LoVo (cell line): ENCODE data around the gene DLG4.
"Not testable (repeated sequence)": the region's sequence is repeated elsewhere in the genome, so short reads cannot be mapped to it uniquely, and the experiment has no call there.

Source experiments
- DNase-seq: peaks from one replicate; pipeline ENCODE4 v3.0.0-alpha.2; 2016; ENCODE audit warnings: low spot score

DLG4 gene

DNA sequence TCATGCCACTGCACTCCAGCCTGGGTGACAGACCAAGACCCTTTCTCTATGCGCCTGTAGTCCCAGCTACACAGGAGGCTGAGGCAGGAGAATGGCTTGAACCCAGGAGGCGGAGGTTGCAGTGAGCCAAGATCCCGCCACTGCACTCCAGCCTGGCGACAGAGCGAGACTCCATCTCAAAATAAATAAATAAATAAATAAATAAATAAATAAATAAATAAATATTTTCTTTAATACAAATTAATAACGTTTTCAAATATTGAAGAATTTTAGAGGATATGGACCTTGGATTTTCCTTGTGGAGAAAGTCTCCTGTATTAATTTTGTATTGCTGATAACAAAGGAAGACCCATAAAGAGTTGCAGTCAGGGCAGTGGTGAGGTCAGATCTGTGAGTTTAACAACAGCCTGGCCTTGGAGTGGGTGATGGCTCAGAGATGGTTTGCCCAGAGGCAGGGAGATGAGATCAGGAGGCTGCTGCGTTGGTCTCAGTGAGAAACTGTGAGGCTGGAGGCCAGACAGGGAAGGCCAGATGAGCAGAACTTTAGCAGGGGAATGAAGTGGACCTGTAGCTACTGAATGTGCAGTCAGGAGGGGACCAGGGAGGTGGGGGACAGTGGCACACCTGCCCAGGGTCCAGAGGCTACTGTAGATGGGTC is 36.1 kb downstream of the DLG4 start:
- DNase-seq: no peak

DNA sequence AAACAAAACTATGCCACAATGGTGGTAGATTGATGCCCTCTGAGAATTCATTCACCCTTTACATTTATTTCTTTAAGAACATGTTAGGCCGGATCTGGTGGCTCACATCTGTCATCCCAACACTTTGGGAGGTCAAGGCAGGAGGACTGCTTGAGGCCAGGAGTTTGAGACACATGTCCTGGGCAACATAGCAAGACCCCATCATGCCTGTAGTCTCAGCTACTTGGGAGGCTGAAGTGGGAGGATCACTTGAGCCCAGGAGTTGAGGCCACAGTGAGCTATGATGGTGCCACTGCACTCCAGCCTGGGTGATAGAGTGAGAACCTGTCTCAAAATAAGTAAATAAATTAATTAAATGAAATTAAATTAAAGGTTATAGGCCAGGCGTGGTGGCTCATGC is 37.5 kb downstream of the DLG4 start:
- not testable (repeated sequence) for DNase-seq

GRCh38 chr17:7179317-7180254 is 40.0 kb downstream of the DLG4 start, which contains the start of gene ASGR1:
ASGR1 (minus strand) TSS chr17:7179370; CDS start chr17:7178563, 807 bp downstream.
- no peak for DNase-seq

DNA sequence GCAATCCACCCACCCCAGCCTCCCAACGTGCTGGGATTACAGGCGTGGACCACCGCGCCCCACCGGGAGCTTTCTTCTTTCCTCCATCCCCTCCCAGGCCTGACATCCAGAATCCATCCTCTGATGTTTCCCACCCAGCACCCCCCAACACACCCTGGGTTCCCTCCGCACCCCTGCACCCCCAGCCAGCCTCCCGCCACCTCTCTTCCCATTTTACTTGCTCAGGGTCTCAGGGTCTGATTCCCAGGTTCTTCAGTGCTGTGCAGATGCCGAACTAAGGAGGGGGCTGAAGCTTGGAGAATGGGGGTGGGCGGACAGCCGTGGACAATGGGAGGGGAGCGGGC is 40.7 kb downstream of the DLG4 start:
- DNase-seq: no peak

- no peak for DNase-seq
Measured at GRCh38 chr17:7177954-7178477, 41.6 kb downstream of the DLG4 start.

- DNase-seq: peak; percentile 61
Measured at GRCh38 chr17:7177191-7177953, 42.3 kb downstream of the DLG4 start.

- DNase-seq: no peak
Measured at GRCh38 chr17:7176841-7177190, 42.8 kb downstream of the DLG4 start.

DNA sequence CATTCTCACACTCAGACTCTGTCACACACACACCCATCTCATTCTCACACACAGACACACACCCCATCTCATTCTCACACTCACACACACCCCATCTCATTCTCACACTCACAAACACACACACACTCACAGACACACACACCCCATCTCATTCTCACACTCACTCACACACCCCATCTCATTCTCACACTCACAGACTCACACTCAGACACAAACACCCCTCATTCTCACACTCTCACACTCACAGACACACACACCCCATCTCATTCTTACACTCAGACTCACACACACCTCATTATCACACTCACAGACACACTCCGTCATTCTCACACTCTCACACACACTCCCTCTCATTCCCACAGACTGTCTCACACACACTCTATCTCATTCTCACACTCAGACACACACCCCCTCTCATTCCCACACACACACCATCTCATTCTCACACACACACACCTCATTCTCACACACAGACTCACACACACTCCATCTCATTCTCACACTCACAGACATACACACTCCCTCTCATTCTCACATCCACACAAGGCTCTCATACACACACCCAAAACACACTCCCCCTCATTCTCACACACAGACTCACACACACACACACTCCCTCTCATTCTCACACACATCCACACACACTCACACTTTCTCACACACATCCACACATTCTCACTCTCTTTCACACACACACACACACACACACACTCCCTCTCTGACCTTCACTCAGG is 43.4 kb downstream of the DLG4 start:
- DNase-seq: no peak

DNA sequence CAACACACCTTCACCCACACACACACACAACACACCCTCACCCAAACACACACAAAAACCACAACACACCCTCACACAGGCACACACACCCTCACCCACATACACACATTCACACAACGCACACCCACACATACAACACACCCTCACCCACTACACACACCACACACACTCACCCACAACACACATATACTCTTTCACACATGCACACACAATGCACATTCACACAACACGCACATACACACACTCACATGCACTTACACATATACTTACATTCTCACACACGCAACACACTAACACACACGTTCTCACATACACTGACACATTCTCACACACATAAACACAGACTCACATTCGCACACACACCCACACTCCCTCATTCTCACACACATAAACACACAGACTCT is 44.3 kb downstream of the DLG4 start:
- no peak for DNase-seq

DNA sequence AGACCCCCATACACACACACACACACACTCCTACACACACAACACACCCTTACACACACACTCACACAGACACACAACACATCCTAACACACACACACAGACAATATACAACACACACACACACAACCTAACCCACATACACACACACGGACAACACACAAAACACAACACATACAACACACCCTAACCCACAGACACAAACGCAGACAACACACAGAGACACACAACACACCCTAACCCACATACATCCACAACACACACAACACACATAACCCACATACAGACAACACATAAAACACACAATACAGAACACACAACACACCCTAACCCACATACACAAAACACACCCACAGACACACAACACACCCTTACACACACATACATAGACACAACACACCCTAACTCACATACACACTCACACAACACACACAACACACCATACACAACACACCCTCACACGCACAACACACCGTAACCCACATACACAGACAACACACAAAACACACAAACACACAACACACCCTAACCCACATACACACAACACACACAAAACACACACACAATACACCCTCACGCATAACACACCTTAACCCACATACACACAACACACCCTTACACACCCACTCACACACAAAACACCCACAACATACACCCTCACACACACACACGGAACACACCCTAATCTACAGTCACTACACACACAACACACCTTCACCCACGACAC is 44.9 kb downstream of the DLG4 start:
- DNase-seq: no peak

- no peak for DNase-seq
Measured at GRCh38 chr17:7173687-7174602, 45.7 kb downstream of the DLG4 start.

DNA sequence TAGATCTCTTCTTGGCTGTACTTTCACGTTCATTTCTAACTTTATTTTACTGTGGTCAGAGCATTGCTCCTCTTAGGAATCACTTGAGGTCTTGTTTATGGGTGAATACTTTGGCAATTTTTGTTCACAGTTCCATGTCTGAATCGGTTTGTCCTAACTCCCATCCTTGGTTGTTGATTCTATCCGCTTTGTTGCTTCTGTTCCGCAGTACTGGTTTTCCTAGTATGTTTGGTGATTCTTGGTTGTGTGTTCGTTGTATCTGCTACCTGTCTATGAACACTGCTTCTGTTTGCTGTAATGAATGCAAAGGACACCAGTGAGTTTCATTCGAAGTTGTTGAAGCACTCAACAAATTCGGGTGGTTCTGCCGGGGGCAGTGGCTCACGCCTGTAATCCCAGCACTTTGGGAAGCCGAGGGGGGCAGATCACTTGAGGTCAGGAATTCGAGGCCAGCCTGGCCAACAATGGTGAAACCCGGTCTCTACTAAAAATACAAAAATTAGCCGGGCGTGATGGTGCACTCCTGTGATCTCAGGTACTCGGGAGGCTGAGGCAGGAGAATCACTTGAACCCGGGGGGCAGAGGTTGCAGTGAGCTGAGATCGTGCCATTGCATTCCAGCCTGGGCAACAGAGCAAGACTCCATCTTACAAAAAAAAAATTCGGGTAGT is 47.0 kb downstream of the DLG4 start:
- DNase-seq: not testable (repeated sequence)

DNA sequence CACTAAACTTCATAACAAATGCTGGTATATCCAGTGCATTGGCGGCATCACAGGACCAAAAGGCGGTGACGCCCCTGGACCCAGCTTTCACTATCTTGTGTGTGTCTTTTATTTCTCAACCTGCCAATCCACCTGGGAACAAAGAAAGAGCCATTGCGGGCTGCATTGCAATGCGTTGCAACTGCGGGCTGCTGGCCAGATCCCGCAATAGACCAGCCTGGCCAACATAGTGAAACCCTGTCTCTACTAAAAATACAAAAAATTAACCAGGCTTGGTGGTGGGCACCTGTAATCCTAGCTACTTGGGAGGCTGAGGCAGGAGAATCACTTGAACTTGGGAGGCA is 50.1 kb downstream of the DLG4 start:
- not testable (repeated sequence) for DNase-seq

- not testable (repeated sequence) for DNase-seq
Measured at GRCh38 chr17:7168841-7169564, 50.6 kb downstream of the DLG4 start.

DNA sequence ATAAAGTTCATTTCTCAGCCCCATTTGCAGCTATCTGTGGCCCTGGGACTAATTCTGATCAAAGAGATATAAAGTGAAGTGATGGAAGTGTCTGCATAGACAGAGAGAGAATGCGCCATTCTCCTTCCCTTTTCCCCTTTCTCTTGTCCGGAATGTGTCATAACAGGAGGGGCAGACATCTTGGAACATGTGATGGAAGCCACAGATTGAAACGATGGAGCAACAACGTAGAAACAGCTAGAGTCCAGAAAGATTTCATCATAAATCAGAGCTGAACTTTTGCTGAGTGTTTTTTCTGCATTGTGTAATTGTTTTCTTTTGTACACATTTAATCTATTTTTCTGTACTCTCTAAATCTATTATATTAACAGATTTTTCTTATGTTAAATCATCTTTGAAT is 51.8 kb downstream of the DLG4 start:
- no peak for DNase-seq

DNA sequence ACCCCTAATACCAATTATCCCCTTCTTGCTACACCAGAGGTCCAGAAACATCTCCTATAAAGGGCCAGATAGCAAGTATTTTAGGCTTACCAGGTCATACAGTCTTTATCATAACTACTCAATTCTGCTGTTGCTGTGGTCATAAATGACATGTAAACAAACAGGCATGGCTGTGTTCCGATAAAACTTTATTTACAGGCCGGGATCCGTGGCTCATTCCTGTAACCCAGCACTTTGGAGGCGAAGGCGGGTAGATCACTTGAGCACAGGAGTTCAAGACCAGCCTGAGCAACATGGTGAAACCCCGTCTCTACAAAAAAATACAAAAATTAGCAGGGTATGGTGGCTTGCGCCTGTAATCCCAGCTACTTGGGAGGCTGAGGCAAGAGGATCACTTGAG is 52.8 kb downstream of the DLG4 start:
- DNase-seq: no peak

- DNase-seq: not testable (repeated sequence)
Measured at GRCh38 chr17:7159571-7159970, 60.1 kb downstream of the DLG4 start.

- not testable (repeated sequence) for DNase-seq
Measured at GRCh38 chr17:7158424-7158823, 61.2 kb downstream of the DLG4 start.
